GM12878 (cell line): ENCODE results near the gene NFATC3. TPM values are rescaled to one million over a fixed set of nuclear protein-coding genes. Genes with fewer than 3 reads are reported as not detected.

Experiments used
- CBX5 ChIP-seq: sonication (generic); IDR thresholded peaks from 2 replicates; pipeline ENCODE4 v1.6.1; 2016; ENCODE audit warnings: low read depth, moderate library complexity, mild to moderate bottlenecking, inconsistent platforms
- FOXK2 ChIP-seq: fragments of 450-650 bp; IDR thresholded peaks from 2 replicates; pipeline ENCODE4 v1.6.1; 2017; ENCODE audit warnings: mild to moderate bottlenecking, moderate library complexity
- FOXM1 ChIP-seq: IDR thresholded peaks from 2 replicates; pipeline ENCODE4 v1.6.1; 2012; ENCODE audit warnings: low read depth, mild to moderate bottlenecking, inconsistent platforms, low read length, moderate library complexity
- IRF5 ChIP-seq: fragments of 450-650 bp; IDR thresholded peaks from 2 replicates; pipeline ENCODE4 v1.6.1; 2017; ENCODE audit warnings: borderline replicate concordance
- JUNB ChIP-seq: IDR thresholded peaks from 2 replicates; pipeline ENCODE4 v1.6.1; 2016; ENCODE audit warnings: antibody characterized with exemption, mild to moderate bottlenecking
- MEF2A ChIP-seq: IDR thresholded peaks from 2 replicates; pipeline ENCODE4 v1.6.1; 2011; ENCODE audit warnings: low read depth, mild to moderate bottlenecking, low read length, moderate library complexity; ENCODE audit not compliant: insufficient read depth
- MEF2B ChIP-seq: fragments of 450-650 bp; IDR thresholded peaks from 2 replicates; pipeline ENCODE4 v1.6.1; 2018; ENCODE audit warnings: mild to moderate bottlenecking, moderate library complexity; ENCODE audit not compliant: partially characterized antibody, poor library complexity, severe bottlenecking
- NR2F1 ChIP-seq: fragments of 450-650 bp; conservative IDR thresholded peaks from 2 replicates; pipeline ENCODE4 v1.6.1; 2017; ENCODE audit warnings: mild to moderate bottlenecking
- SMAD5 ChIP-seq: IDR thresholded peaks from 2 replicates; pipeline ENCODE4 v1.6.1; 2016; ENCODE audit warnings: antibody characterized with exemption, low read depth
- SMC3 ChIP-seq: IDR thresholded peaks from 2 replicates; pipeline ENCODE4 v1.6.1; 2011; ENCODE audit warnings: low read length, improper control_type of control experiment, borderline replicate concordance
- ZBTB33 ChIP-seq: fragments of 450-650 bp; IDR thresholded peaks from 2 replicates; pipeline ENCODE4 v1.6.1; 2017; ENCODE audit warnings: mild to moderate bottlenecking
- ZNF622 ChIP-seq: fragments of 450-650 bp; IDR thresholded peaks from 2 replicates; pipeline ENCODE4 v1.6.1; 2017; ENCODE audit warnings: mild to moderate bottlenecking, inconsistent platforms
- polyA plus RNA-seq, 11 experiments: library from polyadenylated mRNA; depleted of rRNA in 4 of 11; unstranded in 6 of 11; stranded (reverse) in 5 of 11; fragments of >200 nt; fragmentation: Nextera tagmentation in 4 of 11; fragmentation: Illumina TruSeq in 1 of 11; extraction: Ambion mirVana in 4 of 11; extraction: Trizol in 1 of 11; gene quantifications; 1 replicate in 1 of 11; 2 replicates in 10 of 11; pipeline versions ENCODE4 v1.2.1 to v1.2.3, GENCODE V29; 2011 to 2016; ENCODE audit warnings: inconsistent platforms in 2 of 11, missing spikeins in 2 of 11, low read depth in 1 of 11
- total RNA-seq, 4 experiments: library from RNA; depleted of rRNA in 3 of 4; stranded (reverse); fragments of >200 nt in 3 of 4; fragmentation: Illumina TruSeq in 1 of 4; extraction: Trizol in 1 of 4; gene quantifications; 2 replicates each; pipeline versions ENCODE4 v1.2.1 to v1.2.3, GENCODE V29; 2013 to 2021

The NFATC3 gene
- total and polyA plus RNA-seq, 10 of the 15 experiments (the other 5 are each of a cell fraction or from before 2014, with no cell fraction given): 4.2 to 37.6 (median 24.9) TPM

GRCh38 chr16:68093816-68094613, 8.8 kb downstream of the NFATC3 start (continued):
- TF ChIP-seq NR2F1 (peak; percentile 44; the same call in 1 of the 2 replicates), MEF2B (peak; percentile 49), FOXK2 (no peak), SMAD5 (no peak), CBX5 (no peak), ZNF622 (no peak), MEF2A (peak; percentile 61; the same call in 1 of the 2 replicates), IRF5 (no peak), SMC3 (peak; percentile 53; the same call in 1 of the 2 replicates), JUNB (no peak), ZBTB33 (peak; percentile 98), FOXM1 (no peak)
